Measurements from ENCODE around the gene DNAH3. TPM values are rescaled to one million over a fixed set of nuclear protein-coding genes. Genes with fewer than 3 reads are reported as not detected.

Gene DNAH3
- total and polyA plus RNA-seq, 2 of the 8 experiments (the other 6 are each of a cell fraction or from before 2014, with no cell fraction given) = 0.57 to 0.71 TPM

GRCh38 chr16:20911361-20911760 lies 239.3 kb downstream of the DNAH3 start (continued):
- TF ChIP-seq CHD7 (IDR thresholded peaks at IDR 0.05; ENCODE audit: insufficient replicate concordance, low read length) (no peak), MAFK (IDR thresholded peaks at IDR 0.05; ENCODE audit: low read depth, low read length) (no peak), POU5F1 (IDR thresholded peaks at IDR 0.05; ENCODE audit: low read depth, low read length) (no peak), MAX (IDR thresholded peaks at IDR 0.05) (no peak), TAF7 (optimal IDR thresholded peaks at IDR 0.05; ENCODE audit: borderline replicate concordance, low read depth, low read length) (no peak), CBX8 (IDR thresholded peaks at IDR 0.05; ENCODE audit: borderline replicate concordance, low read depth, low read length) (no peak), SIN3A (conservative IDR thresholded peaks at IDR 0.05 in 1 of 2, IDR thresholded peaks at IDR 0.05 in 1 of 2; ENCODE audit: low read depth in 1 of 2, low read length in 2 of 2) (no peak), TEAD4 (IDR thresholded peaks at IDR 0.05; ENCODE audit: low read depth, low read length) (no peak), EP300 (IDR thresholded peaks at IDR 0.05; ENCODE audit: borderline replicate concordance in 1 of 2, low read depth in 2 of 2, low read length in 2 of 2) (no peak), ASH2L (IDR thresholded peaks at IDR 0.05; ENCODE audit: low read length) (no peak), KDM5A (IDR thresholded peaks at IDR 0.05; ENCODE audit: low read length) (no peak), RFX5 (IDR thresholded peaks at IDR 0.05; ENCODE audit: borderline replicate concordance, low read depth, low read length) (no peak)

Data from H1 (cell line).